Measurements from ENCODE around the gene TCF12. TPM values are rescaled to one million over a fixed set of nuclear protein-coding genes. Genes with fewer than 3 reads are reported as not detected.

TCF12 gene
- total and polyA plus RNA-seq, 11 donors, result 6.5 to 77.3 (median 43.5) TPM

GRCh38 chr15:57185507-57186074 is 267.1 kb downstream of the TCF12 start:
- Histone ChIP-seq H3K27me3 (no peaks in the 10 kb centered on the region), H3K9me3 (peaks cover 0 to 7% (median 0%) of the 10 kb centered on the region in 12 donors), H3K4me1 (peaks cover 0 to 23% (median 13%) of the 10 kb centered on the region in 12 donors), H3K36me3 (peaks cover 0 to 5% (median 0%) of the 10 kb centered on the region in 9 donors), H3K27ac (no peak overlapping the region), H3K4me3 (no peak overlapping the region)
- DNase-seq (no peak), ATAC-seq (no peak)
- no peak for TF ChIP-seq POLR2A (IDR thresholded peaks at IDR 0.05)
- TF ChIP-seq, protein P1, sequence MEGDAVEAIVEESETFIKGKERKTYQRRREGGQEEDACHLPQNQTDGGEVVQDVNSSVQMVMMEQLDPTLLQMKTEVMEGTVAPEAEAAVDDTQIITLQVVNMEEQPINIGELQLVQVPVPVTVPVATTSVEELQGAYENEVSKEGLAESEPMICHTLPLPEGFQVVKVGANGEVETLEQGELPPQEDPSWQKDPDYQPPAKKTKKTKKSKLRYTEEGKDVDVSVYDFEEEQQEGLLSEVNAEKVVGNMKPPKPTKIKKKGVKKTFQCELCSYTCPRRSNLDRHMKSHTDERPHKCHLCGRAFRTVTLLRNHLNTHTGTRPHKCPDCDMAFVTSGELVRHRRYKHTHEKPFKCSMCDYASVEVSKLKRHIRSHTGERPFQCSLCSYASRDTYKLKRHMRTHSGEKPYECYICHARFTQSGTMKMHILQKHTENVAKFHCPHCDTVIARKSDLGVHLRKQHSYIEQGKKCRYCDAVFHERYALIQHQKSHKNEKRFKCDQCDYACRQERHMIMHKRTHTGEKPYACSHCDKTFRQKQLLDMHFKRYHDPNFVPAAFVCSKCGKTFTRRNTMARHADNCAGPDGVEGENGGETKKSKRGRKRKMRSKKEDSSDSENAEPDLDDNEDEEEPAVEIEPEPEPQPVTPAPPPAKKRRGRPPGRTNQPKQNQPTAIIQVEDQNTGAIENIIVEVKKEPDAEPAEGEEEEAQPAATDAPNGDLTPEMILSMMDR (IDR thresholded peaks at IDR 0.05), result no peak
- intact Hi-C loops (cut with DNase I), result no loop called here

DNA sequence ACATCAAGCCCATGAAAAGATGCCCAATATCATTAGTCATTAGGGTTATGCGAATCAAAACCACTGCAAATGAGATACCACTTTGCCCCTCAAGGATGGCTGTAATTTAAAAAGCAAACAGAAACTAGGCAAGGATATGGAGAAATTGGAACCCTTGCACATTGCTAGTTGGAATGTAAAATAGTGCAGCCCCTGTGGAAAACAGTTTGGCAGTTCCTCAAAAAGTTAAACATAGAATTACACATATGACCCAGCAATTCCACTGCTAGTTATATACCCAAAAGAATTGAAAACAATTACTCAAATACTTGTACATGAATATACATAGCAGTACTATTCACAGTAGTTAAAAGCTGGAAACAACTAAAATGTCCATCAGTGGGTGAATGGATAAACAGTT is 271.0 kb downstream of the TCF12 start:
- DNase-seq, result no peak
- ATAC-seq, result no peak
- intact Hi-C loops (cut with DNase I), result no loop called here
- TF ChIP-seq, protein P1 (IDR thresholded peaks at IDR 0.05), result no peak
- no peak for TF ChIP-seq POLR2A (IDR thresholded peaks at IDR 0.05)
- WGBS, 4 donors, result 83 to 100% (median 92%) methylated on average over 1 of the region's 1 CpG
- Histone ChIP-seq H3K4me1 (peaks cover 0 to 3% (median 0%) of the 10 kb centered on the region in 12 donors), H3K36me3 (peaks cover 0 to 31% (median 18%) of the 10 kb centered on the region in 9 donors), H3K4me3 (no peak overlapping the region), H3K27me3 (no peaks in the 10 kb centered on the region), H3K27ac (no peak overlapping the region), H3K9me3 (peaks cover 0 to 7% (median 0%) of the 10 kb centered on the region in 12 donors)

DNA sequence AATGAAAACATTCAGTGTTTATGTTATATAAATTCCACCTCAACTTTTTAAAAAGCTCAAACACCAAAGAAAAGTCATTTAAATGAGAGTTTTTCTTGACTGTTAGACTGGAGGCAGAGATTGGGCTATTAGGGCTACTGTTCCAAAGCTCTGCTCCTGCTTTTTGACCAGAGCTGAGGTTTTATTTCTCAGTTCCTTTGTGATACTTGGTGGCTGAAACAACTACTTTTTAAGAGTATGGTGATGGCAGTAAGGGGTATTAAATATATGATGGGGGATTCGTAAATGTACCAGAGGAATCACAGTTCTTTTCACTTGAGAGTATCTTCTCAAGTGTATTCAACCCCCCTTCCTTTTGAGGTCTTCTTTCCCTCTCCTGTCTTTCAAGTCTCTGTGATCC is 271.8 kb downstream of the TCF12 start:
- Histone ChIP-seq H3K27me3 (no peaks in the 10 kb centered on the region), H3K9me3 (peaks cover 0 to 7% (median 0%) of the 10 kb centered on the region in 12 donors), H3K36me3 (peaks cover 0 to 34% (median 19%) of the 10 kb centered on the region in 9 donors), H3K27ac (no peak overlapping the region), H3K4me3 (no peak overlapping the region), H3K4me1 (no peaks in the 10 kb centered on the region)
- DNase-seq, result no peak
- WGBS, 4 donors, result 95 to 100% (median 99%) methylated on average over 1 of the region's 1 CpG
- TF ChIP-seq, protein P1 (IDR thresholded peaks at IDR 0.05), result no peak
- TF ChIP-seq POLR2A (IDR thresholded peaks at IDR 0.05), result no peak
- intact Hi-C loops (cut with DNase I), result no loop called here
- ATAC-seq, result no peak

GRCh38 chr15:57193161-57193560 is 274.7 kb downstream of the TCF12 start:
- no peak overlapping the region for H3K4me3 ChIP-seq
- H3K9me3 ChIP-seq, result no peaks in the 10 kb centered on the region
- ATAC-seq, result no peak
- H3K27me3 ChIP-seq, result no peaks in the 10 kb centered on the region
- H3K27ac ChIP-seq, result no peak overlapping the region
- H3K36me3 ChIP-seq, result peaks cover 0 to 37% (median 20%) of the 10 kb centered on the region in 9 donors
- no peak for DNase-seq
- TF ChIP-seq POLR2A (IDR thresholded peaks at IDR 0.05), result no peak
- TF ChIP-seq, protein P1 (IDR thresholded peaks at IDR 0.05), result no peak
- 71 to 80% (median 75%) methylated on average over 2 of the region's 2 CpGs for WGBS, 4 donors
- H3K4me1 ChIP-seq, result peaks cover 0 to 3% (median 0%) of the 10 kb centered on the region in 12 donors
- intact Hi-C loops (cut with DNase I), result no loop called here
